ENCODE results near the gene OR7G3.

Gene OR7G3

GRCh38 chr19:9156304-9156703 lies 29.6 kb upstream of the OR7G3 start:
- no peak for TF ChIP-seq CTCF (conservative IDR thresholded peaks at IDR 0.05)
- no peak overlapping the region for H3K27ac ChIP-seq

- H3K27ac ChIP-seq, result no peak overlapping the region
- no peak for TF ChIP-seq CTCF (conservative IDR thresholded peaks at IDR 0.05)
Observed at GRCh38 chr19:9155591-9155990, 28.8 kb upstream of the OR7G3 start.

- TF ChIP-seq CTCF (conservative IDR thresholded peaks at IDR 0.05), result no peak
- H3K27ac ChIP-seq, result no peak overlapping the region
Observed at GRCh38 chr19:9151367-9151766, 24.6 kb upstream of the OR7G3 start.

GRCh38 chr19:9150650-9151049 lies 23.9 kb upstream of the OR7G3 start:
- no peak overlapping the region for H3K27ac ChIP-seq
- no peak for TF ChIP-seq CTCF (conservative IDR thresholded peaks at IDR 0.05)

- H3K27ac ChIP-seq, result no peak overlapping the region
- TF ChIP-seq CTCF (conservative IDR thresholded peaks at IDR 0.05), result no peak
Observed at GRCh38 chr19:9149997-9150396, 23.2 kb upstream of the OR7G3 start.

GRCh38 chr19:9148697-9149096 lies 21.9 kb upstream of the OR7G3 start:
- TF ChIP-seq CTCF (conservative IDR thresholded peaks at IDR 0.05), result no peak
- no peak overlapping the region for H3K27ac ChIP-seq

GRCh38 chr19:9146882-9147281 lies 20.1 kb upstream of the OR7G3 start:
- no peak for TF ChIP-seq CTCF (conservative IDR thresholded peaks at IDR 0.05)
- no peak overlapping the region for H3K27ac ChIP-seq

- no peak overlapping the region for H3K27ac ChIP-seq
- TF ChIP-seq CTCF (conservative IDR thresholded peaks at IDR 0.05), result no peak
Observed at GRCh38 chr19:9144920-9145319, 18.2 kb upstream of the OR7G3 start.

All from VCaP (cell line).